Measurements from ENCODE around the gene ZNF256. TPM values are rescaled to one million over a fixed set of nuclear protein-coding genes. Genes with fewer than 3 reads are reported as not detected.

Gene ZNF256
- polyA plus RNA-seq, 1 donor (not counting 4 experiments of a cell fraction or from before 2014, with no cell fraction given): 5.3 TPM

DNA sequence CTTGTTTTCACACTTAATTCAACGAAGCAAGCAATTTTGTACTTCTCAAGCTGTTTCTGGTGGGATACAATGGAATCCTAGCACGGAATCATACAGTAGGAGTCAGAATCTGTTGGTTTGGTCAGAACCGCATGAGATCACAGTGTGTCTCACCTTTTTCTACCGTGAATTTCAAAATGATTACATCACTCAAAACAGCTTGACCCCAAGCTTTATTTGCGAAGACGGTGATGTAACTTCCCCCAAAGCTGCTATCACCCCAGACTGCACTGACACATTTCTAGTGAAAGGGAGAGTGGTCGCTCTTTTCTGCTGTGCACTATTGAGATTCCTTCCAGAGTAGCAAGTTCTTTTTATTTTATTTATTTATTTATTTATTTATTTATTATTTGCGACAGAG, 17.3 kb upstream of the ZNF256 start:
- Histone ChIP-seq H3K9me3 (ENCODE audit: control insufficient read depth, low read depth, low read length) (peaks cover 5% of the 10 kb centered on the region), H3K79me2 (ENCODE audit: control insufficient read depth, insufficient read depth, low read length) (no peaks in the 10 kb centered on the region), H3K27me3 (ENCODE audit: control insufficient read depth, extremely low read depth, insufficient read depth, low read length) (no peaks in the 10 kb centered on the region), H3K27ac (ENCODE audit: control insufficient read depth, insufficient read depth, low read length) (no peak overlapping the region), H3K9me1 (ENCODE audit: control insufficient read depth, extremely low read depth, insufficient read depth, low read length) (no peaks in the 10 kb centered on the region), H3K9ac (ENCODE audit: control insufficient read depth, extremely low read depth, insufficient read depth, low read length) (no peak overlapping the region), H2AFZ (ENCODE audit: control insufficient read depth, low read length) (no peak overlapping the region), H3K4me2 (ENCODE audit: control insufficient read depth, extremely low read depth, insufficient read depth, low read depth, low read length) (no peak overlapping the region), H4K20me1 (ENCODE audit: control insufficient read depth, extremely low read depth, insufficient read depth, low read length) (no peaks in the 10 kb centered on the region), H3K4me3 (ENCODE audit: control insufficient read depth in 2 of 3, extremely low read depth in 1 of 3, insufficient read depth in 2 of 3, low read depth in 1 of 3, low read length in 3 of 3) (no peak overlapping the region), H3K4me1 (ENCODE audit: control insufficient read depth, extremely low read depth, insufficient read depth, low read length) (no peaks in the 10 kb centered on the region), H3K36me3 (ENCODE audit: control insufficient read depth in 2 of 2, extremely low read depth in 1 of 2, insufficient read depth in 2 of 2, low read length in 2 of 2) (no peaks in the 10 kb centered on the region)
- no peak for DNase-seq (ENCODE audit: low read depth, low spot score)
- TF ChIP-seq, protein P1, sequence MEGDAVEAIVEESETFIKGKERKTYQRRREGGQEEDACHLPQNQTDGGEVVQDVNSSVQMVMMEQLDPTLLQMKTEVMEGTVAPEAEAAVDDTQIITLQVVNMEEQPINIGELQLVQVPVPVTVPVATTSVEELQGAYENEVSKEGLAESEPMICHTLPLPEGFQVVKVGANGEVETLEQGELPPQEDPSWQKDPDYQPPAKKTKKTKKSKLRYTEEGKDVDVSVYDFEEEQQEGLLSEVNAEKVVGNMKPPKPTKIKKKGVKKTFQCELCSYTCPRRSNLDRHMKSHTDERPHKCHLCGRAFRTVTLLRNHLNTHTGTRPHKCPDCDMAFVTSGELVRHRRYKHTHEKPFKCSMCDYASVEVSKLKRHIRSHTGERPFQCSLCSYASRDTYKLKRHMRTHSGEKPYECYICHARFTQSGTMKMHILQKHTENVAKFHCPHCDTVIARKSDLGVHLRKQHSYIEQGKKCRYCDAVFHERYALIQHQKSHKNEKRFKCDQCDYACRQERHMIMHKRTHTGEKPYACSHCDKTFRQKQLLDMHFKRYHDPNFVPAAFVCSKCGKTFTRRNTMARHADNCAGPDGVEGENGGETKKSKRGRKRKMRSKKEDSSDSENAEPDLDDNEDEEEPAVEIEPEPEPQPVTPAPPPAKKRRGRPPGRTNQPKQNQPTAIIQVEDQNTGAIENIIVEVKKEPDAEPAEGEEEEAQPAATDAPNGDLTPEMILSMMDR (optimal IDR thresholded peaks at IDR 0.05 in 1 of 3, IDR thresholded peaks at IDR 0.05 in 1 of 3, conservative IDR thresholded peaks at IDR 0.05 in 1 of 3; ENCODE audit: extremely low read depth in 1 of 3, insufficient read depth in 2 of 3, low read length in 3 of 3): no peak
- no peak for TF ChIP-seq EZH2 (IDR thresholded peaks at IDR 0.05; ENCODE audit: low read length)
- FAIRE-seq: no peak
- dilution Hi-C loops (cut with MboI; ENCODE audit: extremely low pct_ligation_motif_present, low sequenced_read_pairs): no loop called here

DNA sequence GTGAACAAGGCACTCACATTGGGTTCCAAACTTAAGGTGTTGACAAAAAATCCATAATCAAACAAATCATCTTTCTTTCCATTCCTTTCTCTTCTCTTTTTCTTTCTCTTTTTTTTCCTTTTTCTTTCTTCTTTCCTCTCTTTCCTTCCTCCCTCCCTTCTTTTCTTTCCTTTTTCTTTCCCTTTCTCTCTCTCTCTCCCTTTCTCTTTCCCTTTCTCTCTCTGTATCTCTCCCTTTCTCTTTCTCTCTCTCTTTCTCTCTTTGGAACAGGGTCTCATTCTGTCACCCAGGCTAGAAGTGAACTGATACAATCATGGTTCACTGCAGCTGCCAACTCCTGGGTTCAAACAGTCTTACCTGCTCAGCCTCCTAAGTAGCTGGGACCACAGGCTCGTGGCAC, 14.3 kb upstream of the ZNF256 start:
- H3K9me3 ChIP-seq (ENCODE audit: control insufficient read depth, low read depth, low read length): peaks cover 5% of the 10 kb centered on the region
- FAIRE-seq (no peak), DNase-seq (ENCODE audit: low read depth, low spot score) (no peak)
- no peaks in the 10 kb centered on the region for H3K4me1 ChIP-seq (ENCODE audit: control insufficient read depth, extremely low read depth, insufficient read depth, low read length)
- no peak overlapping the region for H3K4me2 ChIP-seq (ENCODE audit: control insufficient read depth, extremely low read depth, insufficient read depth, low read depth, low read length)
- H3K27me3 ChIP-seq (ENCODE audit: control insufficient read depth, extremely low read depth, insufficient read depth, low read length): no peaks in the 10 kb centered on the region
- H3K9ac ChIP-seq (ENCODE audit: control insufficient read depth, extremely low read depth, insufficient read depth, low read length): no peak overlapping the region
- dilution Hi-C loops (cut with MboI; ENCODE audit: extremely low pct_ligation_motif_present, low sequenced_read_pairs): no loop called here
- no peak overlapping the region for H3K27ac ChIP-seq (ENCODE audit: control insufficient read depth, insufficient read depth, low read length)
- TF ChIP-seq EZH2 (IDR thresholded peaks at IDR 0.05; ENCODE audit: low read length): no peak
- TF ChIP-seq, protein P1 (optimal IDR thresholded peaks at IDR 0.05 in 1 of 3, IDR thresholded peaks at IDR 0.05 in 1 of 3, conservative IDR thresholded peaks at IDR 0.05 in 1 of 3; ENCODE audit: extremely low read depth in 1 of 3, insufficient read depth in 2 of 3, low read length in 3 of 3): no peak
- H4K20me1 ChIP-seq (ENCODE audit: control insufficient read depth, extremely low read depth, insufficient read depth, low read length): no peaks in the 10 kb centered on the region
- no peak overlapping the region for H2AFZ ChIP-seq (ENCODE audit: control insufficient read depth, low read length)
- H3K79me2 ChIP-seq (ENCODE audit: control insufficient read depth, insufficient read depth, low read length): no peaks in the 10 kb centered on the region
- H3K36me3 ChIP-seq (ENCODE audit: control insufficient read depth in 2 of 2, extremely low read depth in 1 of 2, insufficient read depth in 2 of 2, low read length in 2 of 2): no peaks in the 10 kb centered on the region
- no peak overlapping the region for H3K4me3 ChIP-seq (ENCODE audit: control insufficient read depth in 2 of 3, extremely low read depth in 1 of 3, insufficient read depth in 2 of 3, low read depth in 1 of 3, low read length in 3 of 3)
- no peaks in the 10 kb centered on the region for H3K9me1 ChIP-seq (ENCODE audit: control insufficient read depth, extremely low read depth, insufficient read depth, low read length)
